Calu3 (cell line): ENCODE measurements around the gene NKX1-2. TPM values are rescaled to one million over a fixed set of nuclear protein-coding genes. Genes with fewer than 3 reads are reported as not detected.

ENCODE experiments used
- BruUV-seq: library from RNA; stranded (reverse); fragments of 400-500 nt; replicated peaks from 2 replicates; lab custom pipeline; 2021; lab: Mats Ljungman, UMichigan
- CTCF ChIA-PET: fragments of 300-600 bp; sonication (Branson Sonifier 250); formaldehyde crosslinking; loops from one replicate; lab custom pipeline; 2022; ENCODE audit warnings: antibody characterized with exemption; lab: Charles Lee
- DNase-seq: peaks from one replicate; pipeline ENCODE4 v3.0.0; 2022
- H3K27ac Mint-ChIP-seq: one replicate; pipeline ENCODE4 v1.8.0; 2022; ENCODE audit warnings: mixed read lengths; ENCODE audit not compliant: unreplicated experiment
- H3K27me3 Mint-ChIP-seq: one replicate; pipeline ENCODE4 v1.8.0; 2022; ENCODE audit warnings: mixed read lengths; ENCODE audit not compliant: unreplicated experiment
- H3K36me3 Mint-ChIP-seq: one replicate; pipeline ENCODE4 v1.8.0; 2022; ENCODE audit warnings: mild to moderate bottlenecking, moderate library complexity, mixed read lengths; ENCODE audit not compliant: insufficient read depth, unreplicated experiment
- H3K4me1 Mint-ChIP-seq: one replicate; pipeline ENCODE4 v1.8.0; 2022; ENCODE audit warnings: mild to moderate bottlenecking, low read depth, mixed read lengths; ENCODE audit not compliant: unreplicated experiment
- H3K4me3 Mint-ChIP-seq: one replicate; pipeline ENCODE4 v1.8.0; 2022; ENCODE audit warnings: mild to moderate bottlenecking, low read depth, moderate library complexity, mixed read lengths; ENCODE audit not compliant: unreplicated experiment
- H3K9me3 Mint-ChIP-seq: one replicate; pipeline ENCODE4 v1.8.0; 2022; ENCODE audit warnings: low read depth, mixed read lengths; ENCODE audit not compliant: unreplicated experiment
- intact Hi-C: fragments of 100-400 bp; cut with micrococcal nuclease; formaldehyde crosslinking; loops from one replicate; pipeline ENCODE4 v1.10.0; 2022; ENCODE audit not compliant: unreplicated experiment
- total RNA-seq: library from RNA; stranded (reverse); gene quantifications from 2 replicates; pipeline ENCODE4 v1.2.3, GENCODE V29; 2022
- TF ChIP-seq, protein P1 (sequence below): fragments of 200-600 bp; IDR thresholded peaks from one replicate; pipeline ENCODE4 v1.8.0; 2022; ENCODE audit warnings: antibody characterized with exemption; ENCODE audit not compliant: unreplicated experiment

NKX1-2 gene
- total RNA-seq, 1 experiment from 2014 or later, result not detected

DNA sequence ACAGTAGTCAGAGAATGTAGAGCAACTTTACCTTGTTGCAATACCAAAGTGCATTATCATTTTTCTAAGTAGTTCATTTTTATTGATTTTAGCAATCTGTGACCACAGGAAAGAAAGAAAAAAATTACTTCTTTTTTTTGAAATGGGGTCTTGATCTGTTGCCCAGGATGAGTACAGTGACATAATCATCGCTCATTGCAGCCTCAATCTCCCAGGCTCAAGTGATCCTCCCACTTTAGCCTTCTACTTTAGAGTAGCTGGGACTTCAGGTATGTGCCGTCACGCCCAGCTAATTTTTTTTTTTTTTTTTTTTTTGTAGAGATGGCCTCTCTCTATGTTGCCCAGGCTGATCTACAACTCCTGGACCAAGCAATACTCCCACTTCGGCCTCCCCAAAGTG lies 19.8 kb downstream of the NKX1-2 start:
- H3K4me3 Mint-ChIP-seq, result no peak overlapping the region
- no peaks in the 10 kb centered on the region for H3K9me3 Mint-ChIP-seq
- CTCF ChIA-PET, result no interaction called here
- TF ChIP-seq, protein P1, sequence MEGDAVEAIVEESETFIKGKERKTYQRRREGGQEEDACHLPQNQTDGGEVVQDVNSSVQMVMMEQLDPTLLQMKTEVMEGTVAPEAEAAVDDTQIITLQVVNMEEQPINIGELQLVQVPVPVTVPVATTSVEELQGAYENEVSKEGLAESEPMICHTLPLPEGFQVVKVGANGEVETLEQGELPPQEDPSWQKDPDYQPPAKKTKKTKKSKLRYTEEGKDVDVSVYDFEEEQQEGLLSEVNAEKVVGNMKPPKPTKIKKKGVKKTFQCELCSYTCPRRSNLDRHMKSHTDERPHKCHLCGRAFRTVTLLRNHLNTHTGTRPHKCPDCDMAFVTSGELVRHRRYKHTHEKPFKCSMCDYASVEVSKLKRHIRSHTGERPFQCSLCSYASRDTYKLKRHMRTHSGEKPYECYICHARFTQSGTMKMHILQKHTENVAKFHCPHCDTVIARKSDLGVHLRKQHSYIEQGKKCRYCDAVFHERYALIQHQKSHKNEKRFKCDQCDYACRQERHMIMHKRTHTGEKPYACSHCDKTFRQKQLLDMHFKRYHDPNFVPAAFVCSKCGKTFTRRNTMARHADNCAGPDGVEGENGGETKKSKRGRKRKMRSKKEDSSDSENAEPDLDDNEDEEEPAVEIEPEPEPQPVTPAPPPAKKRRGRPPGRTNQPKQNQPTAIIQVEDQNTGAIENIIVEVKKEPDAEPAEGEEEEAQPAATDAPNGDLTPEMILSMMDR, result no peak
- no peak for DNase-seq
- H3K27ac Mint-ChIP-seq, result no peak overlapping the region
- no peaks in the 10 kb centered on the region for H3K36me3 Mint-ChIP-seq
- no TSS peak for BruUV-seq
- peaks cover 9% of the 10 kb centered on the region for H3K4me1 Mint-ChIP-seq
- H3K27me3 Mint-ChIP-seq, result no peaks in the 10 kb centered on the region
- intact Hi-C loops, result no loop called here

DNA sequence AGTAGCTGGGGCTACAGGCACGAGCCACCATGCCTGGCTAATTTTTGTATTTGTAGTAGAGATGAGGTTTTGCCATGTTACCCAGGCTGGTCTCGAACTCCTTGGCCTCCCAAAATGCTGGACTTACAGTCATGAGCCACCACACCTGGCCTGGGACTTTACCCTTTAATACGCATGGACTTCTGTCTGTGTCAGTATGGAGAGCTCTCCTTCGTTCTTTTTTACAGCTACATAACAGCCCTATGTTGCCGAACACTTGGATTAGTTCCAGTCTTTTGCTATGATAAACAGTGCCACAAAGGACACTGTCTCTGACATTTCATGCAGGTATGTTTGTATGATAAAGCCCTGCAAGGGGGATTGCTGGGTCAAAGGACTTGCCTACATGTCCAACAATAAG lies 20.3 kb downstream of the NKX1-2 start:
- no peak for DNase-seq
- no peak overlapping the region for H3K27ac Mint-ChIP-seq
- no peaks in the 10 kb centered on the region for H3K9me3 Mint-ChIP-seq
- H3K4me3 Mint-ChIP-seq, result no peak overlapping the region
- H3K27me3 Mint-ChIP-seq, result peaks cover 3% of the 10 kb centered on the region
- H3K36me3 Mint-ChIP-seq, result no peaks in the 10 kb centered on the region
- TF ChIP-seq, protein P1, result no peak
- CTCF ChIA-PET, result no interaction called here
- no TSS peak for BruUV-seq
- peaks cover 9% of the 10 kb centered on the region for H3K4me1 Mint-ChIP-seq
- intact Hi-C loops, result no loop called here

DNA sequence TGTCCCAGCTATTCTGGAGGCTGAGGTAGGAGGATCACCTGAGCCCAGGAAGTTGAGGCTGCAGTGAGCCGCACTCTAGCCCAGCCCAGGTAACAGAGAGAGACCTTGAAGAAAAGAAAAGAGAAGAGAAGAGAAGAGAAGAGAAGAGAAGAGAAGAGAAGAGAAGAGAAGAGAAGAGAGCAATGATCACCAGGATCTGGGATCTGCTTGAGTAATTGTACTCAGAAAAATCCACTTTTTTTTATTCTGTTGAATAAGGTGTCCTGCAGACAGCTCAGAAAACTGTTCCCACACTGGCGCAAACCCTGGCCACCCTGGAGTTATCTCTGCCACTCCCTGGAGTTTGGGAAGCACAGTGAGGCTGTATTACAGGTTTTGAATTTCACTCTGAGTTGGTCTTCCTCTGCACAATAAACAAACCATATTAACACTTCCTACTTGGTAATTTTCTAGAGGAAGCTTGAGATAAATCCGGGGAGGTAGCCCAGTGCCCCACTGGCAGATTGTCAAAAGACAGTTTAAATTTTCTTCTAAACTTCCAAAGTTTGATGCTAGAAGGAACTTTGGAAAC lies 21.5 kb downstream of the NKX1-2 start:
- TF ChIP-seq, protein P1, result no peak
- H3K4me1 Mint-ChIP-seq, result peaks cover 9% of the 10 kb centered on the region
- intact Hi-C loops, result no loop called here
- H3K9me3 Mint-ChIP-seq, result no peaks in the 10 kb centered on the region
- H3K27me3 Mint-ChIP-seq, result peaks cover 13% of the 10 kb centered on the region
- DNase-seq, result no peak
- no peak overlapping the region for H3K27ac Mint-ChIP-seq
- no peaks in the 10 kb centered on the region for H3K36me3 Mint-ChIP-seq
- BruUV-seq, result no TSS peak
- CTCF ChIA-PET, result no interaction called here
- no peak overlapping the region for H3K4me3 Mint-ChIP-seq

DNA sequence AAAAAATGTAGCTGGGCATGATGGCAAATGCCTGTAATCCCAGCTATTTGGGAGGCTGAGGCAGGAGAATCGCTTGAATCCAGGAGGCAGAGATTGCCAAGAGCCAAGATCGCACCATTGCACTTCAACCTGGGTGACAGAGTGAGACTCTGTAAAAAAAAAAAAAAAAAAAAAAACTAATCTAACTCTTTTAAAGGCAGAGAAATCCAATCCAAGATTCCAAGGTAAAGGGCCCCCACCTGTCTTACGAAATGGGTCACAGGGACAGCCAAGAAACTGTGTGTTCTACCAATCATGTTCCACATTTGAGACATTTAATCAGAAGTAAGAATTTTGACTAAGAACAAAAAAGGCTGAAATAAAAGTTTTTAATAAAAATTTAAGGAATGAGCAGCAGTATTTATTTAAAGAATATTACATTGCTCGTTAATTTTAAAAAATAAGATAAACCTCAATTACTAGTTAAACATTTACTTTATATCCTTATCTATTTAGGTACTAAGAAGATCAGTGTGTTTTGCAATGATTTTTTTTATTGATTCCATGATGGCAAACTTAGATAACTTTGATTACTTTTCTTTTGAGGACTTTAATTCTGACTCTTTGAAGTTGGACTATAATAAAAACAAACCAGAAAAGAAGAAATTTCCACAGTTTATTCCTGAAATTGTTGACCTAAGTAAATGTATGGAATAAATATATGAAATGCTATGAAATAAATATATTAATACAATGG lies 24.4 kb downstream of the NKX1-2 start:
- Mint-ChIP-seq H3K9me3 (no peaks in the 10 kb centered on the region), H3K27me3 (peaks cover 13% of the 10 kb centered on the region), H3K4me1 (peaks cover 9% of the 10 kb centered on the region), H3K36me3 (no peaks in the 10 kb centered on the region), H3K27ac (no peak overlapping the region), H3K4me3 (no peak overlapping the region)
- CTCF ChIA-PET, result no interaction called here
- no TSS peak for BruUV-seq
- no peak for DNase-seq
- intact Hi-C loops, result no loop called here
- TF ChIP-seq, protein P1, result no peak
